Stimulated activated CD4-positive, alpha-beta T cell treated with anti-CD3 and anti-CD28 coated beads, Interleukin-1b, Interleukin-23, amount 100 ng/mL, for 1 hour (primary cell): Measurements from ENCODE around the gene SGTA.
"Not testable (repeated sequence)": the region's sequence is repeated elsewhere in the genome, so short reads cannot be mapped to it uniquely, and the experiment has no call there.

Experiments used
- DNase-seq, 2 donors: peaks; one replicate each; pipeline ENCODE4 v3.0.0-alpha.2; 2020; ENCODE audit warnings: low read depth in 2 of 2

Gene SGTA

DNA sequence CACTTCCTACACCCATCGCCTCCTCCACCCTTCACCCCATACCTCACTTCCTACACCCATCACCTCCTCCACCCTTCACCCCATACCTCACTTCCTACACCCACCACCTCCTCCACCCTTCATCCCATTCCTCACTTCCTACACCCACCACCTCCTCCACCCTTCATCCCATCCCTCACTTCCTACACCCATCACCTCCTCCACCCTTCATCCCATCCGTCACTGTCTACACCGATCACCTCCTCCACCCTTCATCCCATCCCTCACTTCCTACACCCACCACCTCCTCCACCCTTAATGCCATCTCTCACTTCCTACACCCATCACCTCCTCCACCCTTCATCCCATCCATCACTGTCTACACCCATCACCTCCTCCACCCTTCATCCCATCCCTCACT, 69.9 kb downstream of the SGTA start:
- not testable (repeated sequence) for DNase-seq

DNA sequence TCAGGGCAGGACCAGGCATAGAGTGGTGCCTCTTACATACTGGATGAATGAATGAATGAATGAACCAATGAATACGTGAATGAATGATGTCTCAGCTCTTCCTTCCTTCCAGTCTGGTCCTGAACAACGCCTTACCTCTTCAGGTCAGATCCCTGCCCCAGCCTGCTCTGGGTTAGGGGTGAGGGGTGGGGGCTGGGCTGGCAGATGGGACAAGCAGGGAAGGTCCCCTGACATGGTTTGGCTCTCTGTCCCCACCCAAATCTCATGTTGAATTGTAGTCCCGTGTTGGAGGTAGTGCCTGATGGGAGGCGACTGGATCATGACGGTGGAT, 71.2 kb downstream of the SGTA start:
- DNase-seq = no peak

DNA sequence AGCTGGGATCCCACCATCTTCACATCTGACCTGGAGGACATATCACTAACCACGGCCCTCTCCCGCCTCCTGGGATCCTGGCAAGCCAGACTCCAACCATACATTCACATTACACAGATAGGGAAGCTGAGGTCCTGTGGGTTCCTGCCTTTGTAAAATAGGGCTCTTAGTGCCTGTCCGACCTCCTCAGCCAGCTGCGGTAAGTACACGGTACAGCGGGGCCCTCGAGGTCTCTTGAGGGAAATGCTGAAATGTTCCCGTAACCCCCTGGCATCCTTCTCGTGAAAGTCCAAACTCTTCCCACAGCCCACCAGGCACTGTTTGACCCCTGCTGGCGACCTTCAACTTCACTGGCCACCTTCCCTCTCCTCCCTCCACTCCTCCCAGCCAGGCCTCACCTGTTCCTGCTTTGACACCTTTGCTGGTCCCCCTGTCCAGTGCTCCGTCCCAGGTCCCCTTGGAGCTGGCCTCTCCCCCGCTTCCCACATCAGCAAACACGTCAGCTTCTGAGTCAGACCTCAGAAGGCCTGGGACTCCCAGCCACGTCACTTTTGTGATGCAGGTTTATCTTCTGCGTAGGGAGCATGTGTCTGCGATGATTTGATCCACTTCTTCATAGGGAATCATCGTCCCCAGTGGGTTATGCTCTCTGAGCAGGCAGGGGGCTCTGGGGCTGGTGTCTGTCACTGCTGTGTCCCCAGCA, 71.8 kb downstream of the SGTA start:
- no peak for DNase-seq

DNA sequence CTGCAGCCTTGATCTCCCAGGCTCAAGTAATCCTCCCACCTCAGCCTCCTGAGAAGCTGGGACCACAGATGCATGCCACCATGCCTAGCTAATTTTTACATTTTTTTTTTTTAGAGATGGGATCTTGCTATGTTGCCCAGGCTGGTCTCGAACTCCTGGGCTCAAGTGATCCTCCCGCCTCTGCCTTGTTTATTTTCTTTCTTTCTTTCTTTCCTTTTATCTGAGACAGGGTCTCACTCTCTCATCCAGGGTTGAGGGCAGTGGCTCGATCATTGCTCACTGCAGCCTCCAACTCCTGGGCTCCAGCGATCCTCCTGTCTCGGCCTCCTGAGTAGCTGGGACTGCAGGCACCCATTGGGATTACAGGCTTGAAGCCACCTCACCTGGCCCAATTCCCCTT, 76.8 kb downstream of the SGTA start:
- no peak for DNase-seq
